Epithelial cell of prostate (primary cell): Measurements from ENCODE around the gene ZG16B.

Experiments used
- DNase-seq: peaks from one replicate; pipeline ENCODE4 v3.0.0-alpha.2; 2011; ENCODE audit warnings: low read depth, low spot score
- H3K27ac ChIP-seq: fragments of 450-650 bp; 2 replicates; pipeline ENCODE4 v1.5.1; 2017; ENCODE audit warnings: mild to moderate bottlenecking

ZG16B gene

GRCh38 chr16:2821487-2822157 is 8.5 kb upstream of the ZG16B start:
- H3K27ac ChIP-seq = no peak overlapping the region
- no peak for DNase-seq

DNA sequence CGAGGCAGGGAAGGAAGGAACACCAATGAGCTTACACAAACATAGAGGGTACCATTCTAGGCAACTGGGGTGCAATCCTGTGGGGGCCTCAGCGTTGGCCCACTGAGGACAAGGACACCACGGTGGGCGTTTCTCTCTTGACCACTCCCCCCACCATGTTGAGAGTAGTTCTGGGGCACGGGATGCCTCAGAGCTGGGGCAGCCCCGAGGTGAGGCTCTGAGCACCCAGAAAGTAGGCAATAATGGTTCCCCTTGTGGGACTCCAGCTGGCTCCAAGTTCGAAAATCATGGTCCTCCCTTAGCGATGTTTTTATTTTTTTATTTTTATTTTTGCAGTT is 8.0 kb upstream of the ZG16B start:
- H3K27ac ChIP-seq = no peak overlapping the region
- no peak for DNase-seq

GRCh38 chr16:2822496-2822895 is 7.6 kb upstream of the ZG16B start:
- no peak overlapping the region for H3K27ac ChIP-seq
- DNase-seq = no peak

GRCh38 chr16:2824626-2825025 is 5.5 kb upstream of the ZG16B start:
- no peak overlapping the region for H3K27ac ChIP-seq
- no peak for DNase-seq

- no peak overlapping the region for H3K27ac ChIP-seq
- DNase-seq = no peak
Observed at GRCh38 chr16:2825049-2825742, 4.9 kb upstream of the ZG16B start.

GRCh38 chr16:2825906-2826305 is 4.2 kb upstream of the ZG16B start:
- no peak overlapping the region for H3K27ac ChIP-seq
- no peak for DNase-seq

DNA sequence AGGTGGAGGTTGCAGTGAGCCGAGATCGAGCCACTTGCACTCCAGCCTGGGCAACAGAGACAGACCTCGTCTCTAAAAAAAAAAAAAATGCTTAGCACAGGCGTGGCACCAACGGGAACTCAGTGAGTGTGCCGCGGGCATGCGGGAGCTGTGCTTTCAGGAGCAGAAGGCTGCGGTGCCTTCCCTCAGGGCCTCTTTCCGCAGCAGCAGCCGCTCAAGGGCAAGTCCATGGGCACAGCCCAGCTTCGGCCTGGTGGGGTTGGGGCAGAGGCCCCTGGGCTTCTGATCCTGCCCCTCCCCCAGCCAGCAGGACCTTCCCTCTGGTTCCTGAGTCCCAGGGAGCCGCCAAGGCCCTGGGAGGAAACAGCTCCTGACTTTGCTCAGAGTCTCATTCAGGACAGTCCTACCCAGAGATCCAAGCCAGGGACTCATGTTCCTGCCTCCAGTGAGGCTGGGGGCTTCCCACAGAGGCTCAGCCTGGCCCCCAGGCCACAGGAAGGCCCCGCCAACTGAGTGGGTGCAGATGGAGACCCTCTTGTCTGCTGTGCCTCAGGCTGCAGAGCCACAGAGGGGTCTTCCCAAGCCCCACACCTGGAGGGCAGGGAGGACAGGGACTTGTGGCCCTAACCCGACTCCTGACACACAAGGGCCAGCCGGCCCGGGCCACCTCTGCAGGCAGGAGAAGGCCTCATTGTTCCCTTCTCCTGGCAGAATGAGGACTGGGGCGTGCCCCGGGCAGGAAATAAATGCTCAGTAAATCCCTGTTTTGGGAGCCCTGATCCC is 3.3 kb upstream of the ZG16B start:
- no peak for DNase-seq
- H3K27ac ChIP-seq = no peak overlapping the region

GRCh38 chr16:2827374-2827791 is 2.7 kb upstream of the ZG16B start:
- no peak for DNase-seq
- H3K27ac ChIP-seq = no peak overlapping the region

DNA sequence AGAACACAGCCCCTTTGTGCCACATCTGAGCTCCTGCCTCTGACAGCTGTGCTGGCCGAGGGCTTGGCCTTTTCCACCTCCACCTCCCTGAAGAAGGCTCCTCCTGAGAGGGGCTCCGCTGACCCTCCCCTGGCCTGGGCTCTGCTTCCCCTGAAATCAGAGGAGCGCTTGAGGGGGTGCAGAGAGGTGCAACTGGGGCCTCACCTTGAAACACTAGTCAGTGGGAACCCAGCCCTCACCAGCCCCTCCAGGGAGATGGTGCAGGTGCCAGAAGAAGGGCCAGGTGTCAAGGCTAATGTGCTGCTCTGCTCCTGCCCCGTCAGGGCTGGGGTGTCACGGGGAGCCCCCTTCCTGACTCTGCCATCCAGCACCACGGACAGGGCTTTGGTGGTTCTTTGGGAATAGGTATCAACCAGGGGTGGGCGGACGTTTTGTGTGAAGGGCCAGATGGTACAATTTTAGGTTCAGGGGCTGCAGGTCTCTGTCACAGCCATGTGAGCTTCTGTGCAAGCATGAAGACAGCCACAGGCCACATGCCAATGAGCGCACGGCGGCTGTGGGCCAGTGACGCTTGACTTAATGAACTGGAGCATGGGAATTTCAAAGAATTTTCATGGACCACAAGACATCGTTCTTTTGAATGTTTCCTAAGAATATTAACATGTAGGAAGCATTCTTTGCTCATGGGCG is 2.1 kb upstream of the ZG16B start:
- no peak for DNase-seq
- no peak overlapping the region for H3K27ac ChIP-seq

GRCh38 chr16:2828521-2828840 is 1.6 kb upstream of the ZG16B start:
- no peak for DNase-seq
- no peak overlapping the region for H3K27ac ChIP-seq

DNA sequence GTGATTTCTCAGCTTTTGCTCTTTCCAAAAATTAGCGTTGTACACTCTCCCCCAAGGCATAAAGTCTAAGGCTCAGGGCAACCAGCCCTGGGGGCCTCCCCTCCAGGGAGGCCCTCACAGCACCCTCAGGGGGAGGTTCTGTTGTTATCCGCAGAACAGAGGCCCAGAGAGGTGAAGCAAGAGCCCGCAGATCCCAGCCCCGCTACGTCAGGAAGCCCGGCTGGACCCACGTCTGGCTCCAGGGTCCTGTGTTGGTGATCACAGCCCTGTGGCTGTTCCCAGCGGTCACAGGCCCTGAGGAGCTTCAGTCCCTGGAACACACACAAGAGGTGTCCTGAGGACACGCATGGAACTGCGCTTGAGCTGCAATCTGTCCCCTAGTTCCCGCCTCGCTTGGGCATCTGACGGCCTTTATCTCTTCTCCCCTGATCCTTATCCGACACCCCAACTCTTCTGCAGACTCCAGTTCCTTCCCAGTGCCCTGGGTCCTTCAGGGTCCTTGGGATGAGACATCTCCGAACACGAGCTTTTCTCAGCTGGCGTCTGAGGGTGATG is 1.1 kb upstream of the ZG16B start:
- no peak for DNase-seq
- H3K27ac ChIP-seq = no peak overlapping the region

DNA sequence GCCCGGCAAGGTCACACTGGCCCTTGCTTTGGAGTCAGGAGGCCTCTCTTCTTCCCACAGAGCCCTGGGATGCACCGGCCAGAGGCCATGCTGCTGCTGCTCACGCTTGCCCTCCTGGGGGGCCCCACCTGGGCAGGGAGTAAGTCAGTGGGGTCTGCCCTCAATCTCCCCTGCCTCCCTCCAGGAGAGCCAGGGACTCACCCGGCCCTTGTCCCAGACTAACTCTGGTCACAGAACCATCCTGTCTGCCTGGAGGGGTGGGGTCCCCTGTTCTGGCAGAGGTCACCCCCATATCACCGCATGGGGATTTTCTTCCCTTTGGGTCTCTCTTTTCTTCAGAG is 222 bp downstream of the ZG16B start:
- peak overlapping the region; percentile 22 for H3K27ac ChIP-seq

GRCh38 chr16:2831203-2831602 is 1.1 kb downstream of the ZG16B start:
- no peak overlapping the region for H3K27ac ChIP-seq
- no peak for DNase-seq

More for the DNA sequence above, 222 bp downstream of the ZG16B start:
- DNase-seq = no peak

- no peak for DNase-seq
- no peak overlapping the region for H3K27ac ChIP-seq
Observed at GRCh38 chr16:2833776-2834175, 3.7 kb downstream of the ZG16B start.

GRCh38 chr16:2834968-2835367 is 4.9 kb downstream of the ZG16B start:
- DNase-seq = no peak
- H3K27ac ChIP-seq = peak overlapping the region; percentile 81

- DNase-seq = peak; percentile 91
- peak overlapping the region; percentile 81 for H3K27ac ChIP-seq
Observed at GRCh38 chr16:2835638-2836493, 5.8 kb downstream of the ZG16B start.

DNA sequence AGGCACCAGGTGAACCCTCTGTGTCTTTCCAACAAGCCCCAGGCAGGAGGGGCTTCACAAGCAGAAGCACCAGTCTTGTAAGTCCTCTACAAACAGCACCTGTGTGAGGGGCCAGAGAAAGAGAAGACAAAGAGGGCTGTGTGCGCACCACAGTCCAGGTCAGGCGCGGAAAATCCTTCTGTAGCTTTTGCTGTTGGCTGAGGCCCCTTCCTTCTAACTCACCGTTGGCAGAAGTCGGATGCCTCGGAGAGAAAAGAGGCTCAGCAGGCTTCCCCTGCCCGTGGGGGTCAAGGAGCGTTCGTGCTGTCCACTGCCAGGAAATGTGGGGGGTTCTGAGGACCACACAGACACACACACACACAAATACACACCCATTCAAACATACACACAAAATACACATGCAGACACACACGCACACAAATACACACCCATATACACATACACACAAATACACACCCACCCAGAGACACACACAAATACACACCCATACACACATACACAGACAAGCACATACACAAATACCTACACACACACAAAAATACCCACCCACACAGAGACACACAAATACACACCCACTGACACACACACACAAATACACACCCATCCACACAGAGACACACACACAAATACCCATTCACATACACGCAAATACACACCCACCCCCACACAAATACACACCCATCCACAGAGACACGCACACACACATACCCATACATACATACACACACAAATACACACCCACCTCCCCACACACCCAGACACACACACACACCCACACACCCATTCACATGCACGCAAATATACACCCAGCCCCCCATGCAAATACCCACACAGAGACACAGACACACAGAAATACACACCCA is 6.8 kb downstream of the ZG16B start:
- peak overlapping the region; percentile 81 for H3K27ac ChIP-seq
- no peak for DNase-seq

DNA sequence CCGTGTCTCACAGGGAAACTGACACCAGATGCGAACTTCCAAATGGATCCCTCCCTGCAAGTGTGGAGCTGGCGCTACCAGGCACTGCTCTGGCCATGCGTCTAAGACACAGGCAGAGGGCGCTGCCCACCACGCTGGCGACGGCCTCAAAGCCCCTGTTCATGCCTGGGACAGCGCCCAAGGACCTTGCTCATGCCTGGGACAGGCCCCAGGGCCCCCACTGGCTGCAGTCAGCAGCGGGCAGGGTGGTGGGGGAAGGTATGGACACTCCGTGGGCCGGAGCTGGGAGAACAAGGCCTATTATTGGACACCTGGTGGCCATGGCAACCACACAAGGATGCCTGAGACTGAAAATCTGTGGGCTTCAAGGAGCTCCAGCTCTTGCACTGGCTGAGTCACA is 8.8 kb downstream of the ZG16B start:
- no peak for DNase-seq
- no peak overlapping the region for H3K27ac ChIP-seq
